ENCODE data around the gene BIVM. TPM values are rescaled to one million over a fixed set of nuclear protein-coding genes. Genes with fewer than 3 reads are reported as not detected.

BIVM gene
- total and polyA plus RNA-seq, 2 of the 4 experiments (the other 2 are of a cell fraction), result 7.2 to 12.2 TPM

DNA sequence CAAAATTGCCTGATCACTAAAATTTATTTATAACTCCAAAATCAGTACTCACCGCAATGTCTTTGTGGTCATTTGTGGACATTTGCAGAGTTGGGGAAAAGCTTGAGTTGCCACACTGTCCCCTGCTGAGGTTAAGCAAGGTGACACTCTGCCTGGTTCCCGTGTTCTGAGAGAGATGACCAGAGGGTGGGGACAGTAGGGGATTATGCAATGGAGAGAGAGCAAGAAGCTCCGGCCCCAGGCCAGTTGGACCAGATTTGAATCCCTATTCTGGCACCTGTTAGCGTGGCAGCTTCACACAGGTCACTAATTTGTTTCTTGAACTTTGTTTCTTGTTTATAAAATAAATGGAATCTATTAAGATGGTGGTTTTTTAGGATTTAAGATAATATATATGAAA, 64.7 kb downstream of the BIVM start:
- H2BK15ac ChIP-seq (ENCODE audit: low read depth, low read length), result no peak overlapping the region
- no peak overlapping the region for H2AFZ ChIP-seq (replicated peaks; ENCODE audit: low read length, poor library complexity)
- POLR2A ChIA-PET (ENCODE audit: unreplicated experiment), result no interaction called here
- H2BK120ac ChIP-seq (ENCODE audit: low read depth, low read length), result no peak overlapping the region
- H3K4me1 ChIP-seq (ENCODE audit: control insufficient read depth, insufficient read depth, low read length), result no peaks in the 10 kb centered on the region
- no peak overlapping the region for H3K23ac ChIP-seq (ENCODE audit: low read depth, low read length)
- no peak overlapping the region for H2BK20ac ChIP-seq (ENCODE audit: low read depth, low read length)
- H3K27ac ChIP-seq (ENCODE audit: insufficient read depth, low read length), result no peak overlapping the region
- no peak overlapping the region for H4K91ac ChIP-seq (ENCODE audit: insufficient read depth, low read depth, low read length)
- intact Hi-C loops (cut with micrococcal nuclease) (no loop called here), in situ Hi-C loops (cut with MboI; ENCODE audit: low sequenced_read_pairs) (no loop called here), dilution Hi-C loops (cut with HindIII; ENCODE audit: low sequenced_read_pairs, unreplicated experiment) (no loop called here)
- H3K18ac ChIP-seq (ENCODE audit: low read depth, low read length), result no peak overlapping the region
- no peaks in the 10 kb centered on the region; the same call in 1 of the 2 replicates for H3K9me3 ChIP-seq (ENCODE audit: control insufficient read depth, insufficient read depth, low read length)
- no peak overlapping the region for H3K14ac ChIP-seq (replicated peaks; ENCODE audit: low read depth, low read length)
- peaks cover 3% of the 10 kb centered on the region; the same call in 1 of the 2 replicates for H4K20me1 ChIP-seq (ENCODE audit: insufficient read depth, low read length)
- no CpG with 5 or more reads among the region's 4 CpGs for WGBS, 2 experiments (ENCODE audit: extremely low coverage in 2 of 2, insufficient read length in 1 of 2)
- no peak overlapping the region for H3K56ac ChIP-seq (ENCODE audit: extremely low read depth, insufficient read depth, low read length)
- H3K4me3 ChIP-seq (ENCODE audit: insufficient read depth, low read depth, low read length), result no peak overlapping the region
- no peak overlapping the region for H2BK5ac ChIP-seq (ENCODE audit: low read depth, low read length, poor library complexity, severe bottlenecking)
- no peak overlapping the region for H2AK9ac ChIP-seq (replicated peaks; ENCODE audit: low read depth, low read length, poor library complexity)
- ATAC-seq (ENCODE audit: low read depth), result no peak
- CTCF ChIA-PET, result no interaction called here
- H3K9ac ChIP-seq (ENCODE audit: low read depth, low read length), result no peak overlapping the region
- H3K79me1 ChIP-seq (ENCODE audit: low read depth in 1 of 2, low read length in 2 of 2), result peaks cover 4 to 11% of the 10 kb centered on the region in 2 experiments; a peak in 2 of 4 replicates
- H3K4ac ChIP-seq (ENCODE audit: low read depth, low read length), result no peak overlapping the region
- no peaks in the 10 kb centered on the region; the same call in 1 of the 2 replicates for H3K9me1 ChIP-seq (ENCODE audit: insufficient read depth, low read length)
- H3K4me2 ChIP-seq (ENCODE audit: low read depth, low read length), result no peak overlapping the region
- H4K5ac ChIP-seq (ENCODE audit: low read depth, low read length), result no peak overlapping the region
- H3K27me3 ChIP-seq (ENCODE audit: control insufficient read depth, insufficient read depth, low read length), result no peaks in the 10 kb centered on the region
- H3K36me3 ChIP-seq (ENCODE audit: control insufficient read depth, insufficient read depth, low read length), result peaks cover 47% of the 10 kb centered on the region
- H2AK5ac ChIP-seq (ENCODE audit: low read depth, low read length), result no peak overlapping the region
- BruUV-seq (replicated peaks), result no TSS peak
- no peak for DNase-seq
- H4K8ac ChIP-seq (ENCODE audit: low read depth in 2 of 2, low read length in 2 of 2), result no peak overlapping the region
- no peak for TF ChIP-seq NFE2L2 (IDR thresholded peaks at IDR 0.05; ENCODE audit: low read depth, low read length)
- no peak for TF ChIP-seq POLR2A (IDR thresholded peaks at IDR 0.05; ENCODE audit: low read depth, low read length)
- no peak for TF ChIP-seq RCOR1 (IDR thresholded peaks at IDR 0.05; ENCODE audit: insufficient replicate concordance, low read length)
